Measurements from ENCODE around the gene ZNF14.
"Not testable (repeated sequence)": the region's sequence is repeated elsewhere in the genome, so short reads cannot be mapped to it uniquely, and the experiment has no call there.

The ZNF14 gene

DNA sequence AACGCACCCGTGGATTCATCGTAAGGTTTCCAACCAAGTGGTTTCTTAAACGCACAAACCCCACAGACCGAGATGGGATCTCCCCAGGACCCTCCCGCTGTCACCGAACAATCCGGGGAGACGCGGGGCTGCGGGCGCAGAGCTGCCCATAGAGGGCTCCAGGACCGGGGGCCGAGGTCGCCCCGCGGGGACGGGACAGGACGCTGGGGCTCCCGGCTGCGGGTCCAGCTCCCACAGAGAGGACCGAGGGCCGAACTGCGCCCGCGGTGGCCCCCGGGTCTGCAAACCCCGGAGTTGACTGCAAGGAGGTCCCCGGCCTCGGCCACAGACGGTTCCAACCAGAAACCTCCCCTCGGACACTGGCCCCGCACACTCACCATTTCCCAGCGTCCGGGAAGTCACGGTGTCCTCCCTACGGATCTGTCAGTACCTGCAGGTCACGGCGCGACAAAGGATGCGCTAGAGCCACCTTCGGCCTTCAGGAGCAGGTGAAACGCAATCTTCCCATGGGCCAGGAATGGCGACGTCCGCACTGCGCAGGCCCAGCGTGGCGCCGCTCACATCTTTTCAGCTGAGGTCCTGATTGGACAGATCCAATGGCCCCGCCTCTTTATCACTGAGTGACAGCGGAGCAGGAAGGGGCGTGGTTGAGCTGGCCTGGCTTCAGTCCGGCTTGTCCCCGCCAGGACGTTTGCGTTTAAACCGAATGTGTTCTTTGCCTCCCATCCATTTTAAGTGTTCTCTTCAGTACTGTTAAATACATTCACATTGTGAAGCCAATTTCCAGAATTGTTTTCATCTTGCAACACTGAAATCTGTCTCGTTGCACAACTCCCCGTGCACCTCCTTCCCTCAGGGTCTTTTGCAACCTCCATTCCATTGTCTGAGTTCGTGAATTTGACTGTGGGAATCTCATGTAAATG lies at the start of gene ZNF14:
ZNF14 (minus strand) TSS at position 534 of the 923 bp plus-strand sequence; CDS start at position 380, 154 bp downstream.
- peak; percentile 92 for DNase-seq

DNA sequence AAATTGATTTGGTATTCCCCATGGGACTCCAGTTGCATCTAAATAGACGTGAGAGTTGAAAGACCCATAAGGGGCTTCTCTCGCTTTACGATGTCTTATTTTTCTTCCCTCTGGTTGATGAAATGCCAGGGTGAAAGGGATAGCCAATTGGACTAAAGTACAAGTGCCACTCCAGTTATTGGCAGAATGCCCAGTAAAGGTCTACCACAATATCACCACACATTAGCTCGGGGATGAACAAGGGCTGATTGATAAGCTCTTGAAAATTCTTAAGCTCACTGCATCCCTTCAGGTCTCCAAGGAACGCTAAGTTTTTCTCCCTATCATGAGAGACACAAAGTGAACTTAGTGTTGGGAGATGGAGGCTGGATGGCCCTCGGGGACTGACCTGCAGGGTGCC lies 48.9 kb upstream of the ZNF14 start:
- DNase-seq, result peak; percentile 18

DNA sequence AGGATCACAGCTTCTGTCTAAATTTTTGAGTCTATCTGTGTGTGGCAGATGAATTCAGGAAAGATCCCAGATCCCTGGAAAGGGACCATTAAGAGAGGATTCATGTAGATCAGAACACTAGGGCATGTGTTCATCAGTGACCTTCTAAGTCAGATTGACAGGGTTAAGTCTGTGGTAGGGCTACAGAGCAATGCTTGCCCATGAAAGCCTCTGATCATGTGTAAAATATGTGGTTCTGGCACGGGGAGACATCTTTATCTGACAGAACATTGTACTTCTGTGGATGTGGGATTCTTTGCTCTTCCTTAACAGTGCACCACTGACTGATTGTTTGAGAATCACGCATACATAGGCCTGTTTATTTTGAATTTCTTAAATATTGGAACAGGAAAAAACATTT lies 45.8 kb upstream of the ZNF14 start:
- DNase-seq, result no peak

DNA sequence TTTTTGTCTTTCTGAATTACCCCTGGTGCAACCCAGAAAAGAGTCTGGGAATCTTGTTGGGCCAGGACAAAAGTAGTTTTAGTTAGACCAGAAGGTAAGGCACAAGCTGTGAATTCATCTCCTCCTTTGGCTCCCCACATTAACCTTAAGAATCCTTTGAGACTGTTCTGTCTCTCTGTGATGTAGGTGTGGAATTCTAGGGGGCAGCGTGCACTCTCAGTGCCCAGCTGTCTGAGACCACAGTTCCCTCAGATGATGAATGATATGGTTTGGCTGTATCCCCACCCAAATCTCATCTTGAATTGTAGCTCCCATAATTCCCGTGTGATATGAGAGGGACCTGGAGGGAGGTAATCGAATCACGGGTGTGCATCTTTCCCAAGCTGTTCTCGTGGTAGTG lies 44.8 kb upstream of the ZNF14 start:
- no peak for DNase-seq

DNA sequence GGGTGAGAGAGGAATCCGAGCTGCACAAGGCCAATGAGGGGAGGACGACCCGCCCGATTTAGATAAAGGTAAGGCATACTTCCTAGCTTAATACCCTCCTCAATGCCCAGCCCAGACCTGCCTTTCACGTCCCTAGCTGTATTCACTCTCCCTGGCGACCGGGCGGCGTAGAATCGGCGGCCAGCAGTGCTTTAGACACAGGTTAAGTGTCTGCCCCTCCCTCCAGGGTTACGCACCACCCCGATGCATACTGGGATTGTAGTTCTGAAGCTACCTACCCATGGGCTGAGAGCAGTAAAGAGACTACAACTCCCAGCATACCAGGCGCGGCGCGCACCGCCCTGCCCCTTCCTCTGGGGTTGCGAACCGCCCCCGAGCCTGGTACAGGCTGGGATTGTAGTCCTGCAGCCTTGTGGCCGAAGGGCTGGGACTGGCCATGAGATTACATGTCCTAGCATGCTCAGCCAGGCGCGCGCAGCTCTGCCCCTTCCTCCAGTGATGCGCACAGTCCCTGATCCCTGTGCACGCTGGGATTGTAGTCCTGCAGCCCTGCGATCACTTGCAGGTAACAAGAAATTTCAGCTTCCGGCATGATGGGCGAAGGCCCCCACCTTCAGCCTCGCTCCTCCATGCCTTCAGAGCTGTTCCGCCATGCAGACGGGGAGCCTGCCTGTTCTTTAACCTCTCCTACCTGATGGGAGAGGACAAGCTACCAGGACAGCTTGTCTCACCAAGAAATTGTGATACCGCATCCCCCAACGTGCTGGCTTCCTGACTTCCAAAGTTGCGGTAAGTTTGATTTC lies 43.5 kb upstream of the ZNF14 start:
- DNase-seq, result peak; percentile 97

DNA sequence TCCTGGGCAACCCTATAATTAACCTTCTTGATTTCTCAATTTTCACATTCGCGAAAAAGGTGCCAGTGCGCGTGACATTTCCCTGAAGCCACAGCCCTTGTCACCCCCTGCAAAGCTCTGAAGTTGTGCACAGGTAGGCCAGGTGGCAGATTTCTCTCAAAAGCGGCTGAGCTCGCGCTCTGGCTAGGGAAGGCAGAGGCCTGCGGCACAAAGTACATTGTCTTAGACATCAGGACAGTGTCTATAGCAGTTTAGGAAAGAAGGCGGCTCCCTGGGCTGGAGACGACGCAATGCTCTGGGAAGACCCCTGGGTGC lies 42.9 kb upstream of the ZNF14 start:
- DNase-seq, result no peak

DNA sequence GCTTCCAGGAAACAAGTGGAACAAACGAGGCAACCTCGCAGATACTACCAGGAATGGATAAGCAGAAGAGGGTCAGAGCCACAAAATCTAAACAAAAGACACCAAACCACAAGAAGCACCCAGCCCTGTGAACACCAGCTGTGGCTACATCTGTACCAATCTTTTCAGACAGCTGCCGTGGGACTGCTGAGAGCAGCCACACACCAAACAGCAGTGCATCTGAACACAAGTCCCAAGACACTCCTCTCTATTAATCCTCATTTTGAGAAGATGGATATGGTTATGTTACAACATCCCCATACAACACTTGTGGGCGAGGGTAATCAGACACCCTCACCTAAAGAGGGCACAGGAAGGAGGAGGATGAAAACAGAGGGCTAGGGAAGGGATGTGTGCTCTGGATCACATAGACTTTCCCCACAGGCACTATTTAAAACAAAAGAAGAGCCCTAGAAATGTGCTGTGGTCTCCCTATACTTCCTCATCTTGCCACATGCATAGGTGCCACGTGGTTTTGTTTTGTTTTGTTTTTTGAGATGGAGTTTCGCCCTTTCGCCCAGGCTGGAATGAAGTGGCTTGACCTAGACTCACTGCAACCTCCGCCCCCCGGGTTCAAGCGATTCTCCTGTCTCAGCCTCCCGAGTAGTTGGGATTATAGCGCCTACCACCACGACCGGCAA lies 41.6 kb upstream of the ZNF14 start:
- no peak for DNase-seq

DNA sequence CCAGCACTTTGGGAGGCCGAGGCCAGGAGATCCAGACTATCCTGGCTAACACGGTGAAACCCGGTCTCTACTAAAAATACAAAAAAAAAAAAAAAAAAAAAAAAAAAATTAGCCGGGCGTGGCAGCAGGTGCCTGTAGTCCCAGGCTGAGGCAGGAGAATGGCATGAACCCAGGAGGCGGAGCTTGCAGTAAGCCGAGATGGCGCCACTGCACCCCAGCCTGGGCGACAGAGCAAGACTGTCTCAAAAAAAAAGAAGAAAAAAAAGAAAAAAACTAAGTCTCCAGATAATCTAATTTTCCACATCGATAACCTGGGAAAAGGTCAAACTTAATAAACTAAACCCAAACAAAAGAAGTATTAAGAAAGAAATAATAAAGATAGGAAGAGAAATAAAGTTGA lies 39.1 kb upstream of the ZNF14 start:
- DNase-seq, result peak; percentile 52

DNA sequence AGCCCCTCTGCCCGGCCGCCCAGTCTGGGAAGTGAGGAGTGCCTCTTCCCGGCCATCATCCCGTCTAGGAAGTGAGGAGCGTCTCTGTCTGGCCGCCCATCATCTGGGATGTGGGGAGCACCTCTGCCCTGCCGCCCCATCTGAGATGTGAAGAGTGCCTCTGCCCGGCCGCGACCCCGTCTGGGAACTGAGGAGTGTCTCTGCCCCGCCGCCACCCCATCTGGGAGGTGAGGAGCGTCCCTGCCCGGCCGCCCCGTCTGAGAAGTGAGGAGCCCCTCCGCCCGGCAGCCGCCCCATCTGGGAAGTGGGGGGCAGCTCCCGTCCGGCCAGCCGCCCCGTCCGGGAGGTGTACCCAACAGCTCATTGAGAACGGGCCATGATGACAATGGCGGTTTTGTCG lies 37.1 kb upstream of the ZNF14 start:
- DNase-seq, result not testable (repeated sequence)

DNA sequence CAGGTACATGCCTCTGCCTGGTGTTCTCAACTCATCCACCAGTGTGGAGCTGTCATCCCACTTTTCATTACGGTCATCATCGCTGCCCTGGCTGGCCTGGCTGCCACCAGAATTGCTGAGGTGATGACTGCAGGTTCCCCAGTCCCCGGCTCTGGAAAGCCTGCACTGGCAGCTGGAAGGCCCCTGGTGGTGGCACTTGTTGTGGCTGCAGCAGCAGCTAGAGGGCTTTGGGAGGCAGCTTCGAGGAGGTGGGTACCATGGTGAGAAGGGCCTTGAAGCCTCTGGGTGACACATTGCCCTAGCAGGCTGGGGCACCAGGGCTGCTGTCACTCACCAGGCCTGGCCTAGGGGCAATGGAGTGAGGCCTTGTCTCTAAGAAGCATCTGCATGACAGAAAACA lies 25.3 kb upstream of the ZNF14 start:
- no peak for DNase-seq

DNA sequence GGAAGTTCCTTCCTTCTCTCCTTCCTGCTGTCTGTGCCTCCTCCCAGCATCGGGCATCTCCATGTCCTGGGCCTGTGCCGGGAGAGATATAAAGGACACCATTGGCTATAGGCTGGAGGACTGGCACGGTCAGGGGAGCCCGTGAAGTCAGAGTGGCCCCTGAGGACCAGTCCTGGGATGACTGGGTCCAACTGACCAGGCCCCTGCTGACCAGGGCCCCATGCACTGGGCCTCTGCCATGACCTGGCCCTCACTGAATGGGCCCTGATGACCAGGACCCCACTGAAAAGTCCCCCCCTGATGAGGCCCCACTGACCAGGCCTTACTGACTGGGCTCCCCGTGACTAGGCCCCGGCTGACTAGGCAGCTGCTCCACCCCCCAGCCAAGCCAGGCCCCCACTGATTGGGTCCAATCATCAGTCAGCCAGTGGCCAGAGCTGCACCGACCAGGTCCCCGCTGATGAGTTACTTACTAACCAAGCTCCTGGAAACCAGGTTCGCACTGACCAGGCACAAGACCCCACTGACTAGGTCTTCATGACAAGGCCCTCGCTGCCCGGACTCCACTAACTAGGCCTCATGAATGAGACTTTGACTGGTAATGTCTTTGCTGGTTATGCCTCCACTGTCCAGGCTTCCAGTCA lies 20.0 kb upstream of the ZNF14 start:
- DNase-seq, result no peak

DNA sequence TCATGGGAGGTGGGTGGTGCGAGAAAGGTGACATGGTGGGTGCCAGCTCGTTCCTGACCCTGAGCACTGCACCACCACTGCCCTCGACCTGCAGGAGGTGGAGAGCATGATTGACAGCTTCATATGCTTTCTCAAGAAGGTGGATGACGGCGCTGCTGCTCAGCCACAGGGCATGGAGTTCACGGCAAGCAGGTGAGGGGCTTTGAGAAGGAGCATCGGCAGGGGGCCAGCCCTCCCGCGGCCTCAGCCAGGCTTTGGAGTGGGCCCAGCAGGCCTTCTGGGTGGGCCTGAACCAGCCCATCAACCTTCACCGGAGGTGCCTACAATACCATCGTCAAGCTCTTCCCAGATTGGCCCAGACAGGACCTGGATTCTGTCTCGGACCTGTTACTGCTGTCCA lies 18.9 kb upstream of the ZNF14 start:
- DNase-seq, result no peak

DNA sequence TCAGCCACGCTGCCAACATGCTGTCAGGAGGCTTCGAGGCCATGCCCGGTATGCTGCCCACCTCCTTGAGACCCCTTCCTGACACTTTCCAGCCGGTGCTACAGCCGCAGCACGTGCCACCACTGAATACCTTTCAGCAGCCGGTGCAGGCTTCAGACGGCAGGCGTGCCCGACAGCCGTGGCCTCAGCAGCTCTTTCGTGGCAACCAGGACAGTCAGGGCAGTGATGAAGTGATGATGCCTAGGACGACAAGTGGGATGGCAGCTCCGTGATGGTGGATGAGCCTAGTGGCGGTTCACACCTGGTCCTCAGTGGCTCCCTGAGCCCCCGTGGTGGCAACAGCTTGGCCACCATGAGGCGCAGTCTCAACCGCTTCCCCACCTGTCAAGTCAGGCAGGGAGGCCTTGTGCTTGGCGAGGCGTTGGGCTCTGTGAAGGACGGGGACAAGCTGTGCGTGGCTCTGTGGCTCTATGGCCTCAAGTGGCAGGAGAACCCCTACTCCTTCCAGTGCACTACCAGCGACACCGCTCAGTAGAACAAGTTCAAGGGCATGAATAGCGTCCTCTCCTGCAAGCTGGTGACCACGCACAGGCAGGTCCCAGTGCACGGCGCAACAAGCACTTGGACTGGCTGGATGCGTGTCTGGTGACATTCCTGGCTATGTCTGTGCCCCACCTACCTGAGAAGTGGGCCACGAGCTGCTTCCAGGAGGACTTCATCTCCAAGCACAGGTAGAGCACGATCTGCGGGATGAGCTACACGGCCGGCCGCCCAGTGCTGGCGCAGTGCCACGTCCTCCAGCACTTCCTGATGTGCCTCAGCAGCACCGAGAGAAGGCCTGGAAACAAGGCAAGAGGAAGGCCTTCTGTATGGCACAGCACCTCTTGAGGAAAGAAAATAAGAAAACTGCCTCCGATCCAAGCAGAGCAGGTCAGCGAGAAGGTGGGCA lies 18.2 kb upstream of the ZNF14 start:
- DNase-seq, result no peak

DNA sequence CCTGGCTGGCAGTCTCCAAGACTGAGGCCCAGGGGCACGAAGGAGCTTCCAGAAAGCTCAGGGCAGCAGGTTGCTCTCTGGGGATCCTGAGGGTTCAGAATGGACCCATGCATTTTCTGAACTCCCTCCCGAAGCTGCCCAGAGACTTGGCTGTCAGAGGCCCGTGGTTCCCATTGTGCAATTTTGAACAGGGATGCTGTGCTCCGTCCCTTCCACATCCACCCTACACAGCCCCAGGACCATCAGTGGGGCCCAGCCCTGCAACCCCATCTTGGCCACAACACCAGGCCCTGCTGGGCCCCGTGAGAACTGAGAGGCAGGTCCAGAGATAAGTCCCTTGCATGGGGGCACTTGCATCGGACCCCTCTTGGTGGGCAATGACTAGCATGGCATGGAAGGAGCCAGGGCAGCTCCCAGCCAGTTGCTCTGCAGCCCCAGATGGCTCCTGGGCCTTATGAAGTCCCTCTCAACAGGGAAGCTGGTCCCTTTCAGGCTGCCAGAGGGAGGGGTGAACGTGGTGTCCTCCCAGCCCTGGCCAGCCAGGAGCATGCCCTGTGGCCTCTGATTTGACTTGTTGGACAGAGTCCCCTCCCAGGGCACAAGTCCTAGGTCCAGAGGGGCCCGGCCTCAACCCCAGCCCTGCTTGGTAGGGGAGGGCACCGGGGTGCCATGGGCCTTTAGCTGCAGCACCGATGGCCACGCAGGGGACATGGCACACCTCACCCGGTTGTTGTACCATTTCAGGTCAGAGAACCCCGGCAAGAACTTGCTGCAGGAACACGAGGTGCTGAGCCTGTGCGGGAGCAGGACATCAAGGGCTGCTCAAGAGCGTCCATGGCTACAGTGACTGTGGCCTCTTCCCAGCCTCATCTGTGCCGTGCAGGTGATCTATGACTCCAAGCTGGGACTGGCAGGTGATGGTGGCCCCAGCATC lies 17.3 kb upstream of the ZNF14 start:
- DNase-seq, result no peak

DNA sequence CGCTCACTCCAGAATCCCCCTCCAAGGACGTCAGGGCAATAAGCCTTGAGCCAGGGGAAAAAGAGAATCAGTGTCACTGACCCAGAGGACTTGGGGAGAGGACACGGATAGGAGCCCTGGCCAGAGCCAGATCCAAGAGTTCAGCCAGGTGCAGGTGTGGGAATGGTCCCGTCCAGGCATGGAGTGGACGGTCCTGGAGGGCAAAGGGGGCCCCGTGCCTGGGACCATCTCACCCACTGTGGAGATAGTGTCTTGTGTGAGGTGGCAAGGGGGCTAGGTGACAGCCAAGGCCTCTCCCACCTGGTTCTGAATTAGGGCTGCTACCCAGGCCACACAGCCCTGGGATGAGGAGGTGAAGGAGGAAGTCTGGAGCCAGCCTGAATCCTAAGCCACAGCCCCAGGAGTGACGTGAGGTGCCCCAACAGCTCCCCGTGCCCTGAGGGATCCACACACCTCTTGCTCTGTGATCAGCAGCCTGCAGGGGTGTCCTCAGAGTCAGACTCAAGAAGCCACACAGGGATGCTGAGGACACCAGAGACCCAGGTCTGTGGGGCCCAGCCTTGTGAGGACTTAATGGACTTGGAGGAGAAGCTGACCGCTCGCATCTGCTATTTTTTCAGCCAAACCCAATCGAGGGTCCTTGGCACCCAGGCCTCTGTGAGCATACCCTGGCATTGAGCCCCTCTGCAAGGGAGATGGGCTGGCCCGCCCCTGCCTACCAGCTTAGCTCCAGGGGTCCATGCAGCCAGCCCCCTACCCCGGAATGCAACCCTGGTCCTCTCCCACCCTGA lies 16.4 kb upstream of the ZNF14 start:
- DNase-seq, result no peak

DNA sequence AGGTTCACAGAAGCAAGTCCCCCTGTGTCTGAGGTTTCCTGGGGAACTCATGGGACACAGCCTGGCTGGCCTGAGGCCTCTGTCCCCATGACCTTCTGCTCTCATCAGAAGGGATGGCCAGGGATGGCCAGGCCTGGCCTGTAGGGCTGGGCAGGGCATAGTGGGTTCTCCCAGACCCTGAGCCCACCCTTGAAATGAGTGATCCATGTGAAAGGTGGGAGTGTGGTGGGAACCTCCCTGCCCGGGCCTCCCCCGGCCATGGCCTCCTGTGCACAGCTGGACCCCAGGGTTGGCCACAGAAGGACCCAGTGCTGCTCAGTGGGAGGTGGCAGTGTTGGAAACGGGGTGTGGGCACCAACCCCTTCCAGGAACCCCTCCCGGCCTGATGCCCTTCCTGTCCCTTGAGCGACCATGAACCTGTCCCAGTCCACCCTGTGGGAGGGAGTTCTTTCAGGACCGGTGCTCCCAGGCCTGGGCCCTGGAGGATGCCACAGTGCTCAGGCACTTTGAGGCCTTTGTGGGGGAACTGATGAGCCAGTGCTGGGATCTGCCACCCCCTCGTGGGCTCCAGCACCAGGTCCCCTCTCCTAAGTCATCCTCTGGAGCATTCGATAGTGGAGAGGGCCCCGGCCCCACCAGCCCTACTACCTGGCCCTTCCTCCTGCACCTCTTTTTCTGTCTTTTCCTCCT lies 15.5 kb upstream of the ZNF14 start:
- no peak for DNase-seq

DNA sequence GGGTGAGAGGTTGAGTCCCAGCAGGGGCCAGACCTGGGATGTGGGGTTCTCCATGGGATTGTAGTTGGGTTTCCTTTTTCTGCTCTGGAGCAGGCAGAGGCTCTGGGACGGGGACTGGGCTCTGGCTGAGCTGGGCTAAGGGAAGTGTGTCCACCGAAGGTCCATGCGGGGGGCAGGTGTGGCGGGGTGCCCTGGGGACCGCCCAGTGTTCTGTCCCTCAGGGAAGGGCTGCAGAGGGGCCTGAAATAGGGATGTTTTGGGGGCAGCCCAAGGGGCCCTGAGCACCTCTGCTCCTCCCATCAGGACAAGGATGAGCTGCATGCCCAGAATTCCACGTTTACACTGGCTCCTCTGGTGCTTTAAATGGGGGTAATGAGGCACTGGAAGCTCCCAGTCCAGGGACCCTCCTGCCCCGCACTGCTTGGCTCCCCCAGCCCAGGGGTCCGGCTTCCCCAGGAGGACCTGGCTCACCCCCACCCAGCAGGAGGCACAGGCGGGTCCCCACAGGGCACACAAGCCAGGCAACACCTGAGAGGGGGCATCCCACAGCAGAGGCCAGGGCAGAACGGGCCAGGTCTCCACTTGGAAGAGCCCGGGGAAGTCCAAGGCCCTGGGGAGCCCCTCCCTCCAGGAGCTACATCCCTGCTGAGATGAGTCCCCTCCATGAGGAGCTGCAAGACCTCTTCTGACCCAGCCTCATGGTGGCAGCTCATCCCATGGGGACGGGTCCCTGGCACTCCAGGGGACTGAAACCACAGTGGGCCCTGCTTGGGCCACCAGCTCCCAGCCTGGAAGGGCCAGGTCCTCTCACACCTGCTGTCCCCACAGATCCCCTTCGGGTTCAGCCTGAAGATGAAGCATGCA lies 14.7 kb upstream of the ZNF14 start:
- DNase-seq, result no peak
